Dedifferentiated amniotic fluid mesenchymal stem cell (primary cell): ENCODE results near the gene ASXL3.

ENCODE experiments used
- DNase-seq: peaks from one replicate; pipeline ENCODE4 v3.0.0-alpha.2; 2016; ENCODE audit errors: extremely low spot score

ASXL3 gene

DNA sequence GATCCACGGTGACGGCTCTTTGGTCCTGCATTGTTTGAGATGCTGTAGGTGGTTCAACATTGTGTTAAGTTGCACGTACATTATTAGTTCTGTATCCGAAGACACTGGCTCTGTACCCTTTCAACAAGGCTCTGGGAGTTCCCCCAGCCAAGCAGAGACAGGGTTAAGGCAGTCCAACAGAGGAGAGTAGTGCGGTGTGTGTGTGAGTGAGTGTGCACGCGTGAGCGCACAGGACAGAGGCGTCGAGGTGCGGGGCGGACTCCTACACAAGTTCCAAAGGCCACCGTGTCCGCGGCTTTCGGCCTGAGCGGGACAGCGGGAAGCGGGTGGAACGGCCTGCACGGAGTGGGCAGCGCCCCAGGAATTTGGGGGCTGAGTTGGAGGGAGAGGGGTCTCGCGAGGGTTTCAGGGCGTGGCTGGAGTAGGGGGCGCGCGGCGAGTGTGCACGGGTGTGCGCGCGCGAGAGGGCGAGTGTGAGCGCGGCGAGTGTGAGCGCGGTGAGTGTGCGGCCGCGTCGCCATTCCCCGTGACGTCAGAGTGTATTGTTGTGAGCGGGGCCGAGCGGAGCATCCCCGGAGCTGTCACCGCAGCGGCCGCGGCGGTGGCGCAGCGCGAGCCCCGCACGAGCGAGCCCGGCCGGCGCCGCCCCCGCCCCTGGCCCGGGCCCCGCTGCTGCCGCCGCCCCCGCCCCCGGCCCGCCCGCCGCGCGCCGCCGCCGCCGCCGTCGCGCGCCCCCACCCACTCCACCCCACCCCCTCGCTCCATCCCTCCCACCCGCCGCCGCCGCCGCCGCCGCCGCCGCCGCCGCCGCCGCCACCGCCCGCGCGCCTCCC, at the start of gene ASXL3:
ASXL3 (plus strand) TSS at position 535 of the 833 bp plus-strand sequence. CDS start 413 bp downstream, outside the sequence.
- no peak for DNase-seq

DNA sequence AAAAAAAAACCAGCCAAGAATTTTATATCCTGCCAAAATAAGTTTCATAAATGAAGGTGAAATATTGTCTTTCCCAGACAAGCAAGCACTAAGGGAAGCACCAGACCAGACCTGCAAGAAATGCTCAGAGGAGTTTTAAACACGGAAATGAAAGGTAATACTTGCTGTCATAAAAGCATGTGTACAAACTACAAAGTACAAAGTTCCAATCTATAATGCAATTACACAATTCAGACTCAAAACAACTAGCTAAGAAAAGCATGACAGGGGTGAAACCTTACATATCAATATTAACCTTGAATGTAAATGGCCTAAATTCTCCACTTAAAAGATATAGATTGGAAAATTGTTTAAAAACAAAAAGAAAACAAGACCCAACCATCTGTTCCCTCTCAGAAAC, 45.0 kb upstream of the ASXL3 start:
- no peak for DNase-seq

DNA sequence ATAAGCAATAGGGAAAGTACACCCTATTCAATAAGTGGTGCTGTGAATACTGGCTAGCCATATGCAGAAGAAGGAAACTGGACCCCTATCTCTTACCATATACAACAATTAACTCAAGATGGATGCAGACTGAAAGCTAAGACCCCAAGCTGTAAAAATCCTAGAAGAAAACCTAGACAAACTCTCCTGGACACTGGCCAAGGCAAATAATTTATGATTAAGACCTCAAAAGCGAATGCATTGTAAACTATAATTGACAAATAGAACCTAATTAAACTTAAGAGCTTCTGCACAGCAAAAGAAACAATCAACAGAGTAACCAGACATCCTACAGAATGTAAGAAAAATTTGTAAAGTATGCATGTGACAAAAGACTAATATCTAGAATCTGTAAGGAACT, 41.1 kb upstream of the ASXL3 start:
- DNase-seq: no peak

DNA sequence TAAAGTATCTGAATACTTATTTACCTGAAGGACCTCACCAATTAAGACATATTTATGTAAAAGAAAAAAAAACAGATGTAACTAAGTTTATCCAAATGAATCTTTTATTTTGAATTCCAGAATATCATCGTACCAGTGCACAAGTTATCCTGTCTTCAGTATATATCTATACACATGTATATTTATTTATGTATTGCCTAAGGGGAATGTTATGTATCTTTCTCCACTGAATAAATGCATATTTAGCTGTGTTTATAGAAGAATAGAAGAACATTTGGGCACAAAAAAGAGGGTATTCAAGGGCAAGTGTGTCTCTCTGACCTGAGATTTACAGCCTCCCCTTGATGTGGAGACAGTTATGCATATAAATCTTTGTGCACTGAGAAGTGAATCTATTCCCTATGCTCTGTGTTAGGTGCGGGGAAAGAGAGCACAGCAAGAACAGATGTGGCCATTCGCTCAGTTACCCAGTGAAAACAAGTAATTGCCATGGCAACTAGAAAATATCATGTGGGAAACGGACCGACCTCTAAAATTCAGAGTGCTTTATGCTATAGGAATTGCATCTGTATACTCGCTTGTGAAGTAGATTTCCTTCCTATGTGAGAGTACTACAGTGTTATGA, 39.5 kb upstream of the ASXL3 start:
- no peak for DNase-seq

DNA sequence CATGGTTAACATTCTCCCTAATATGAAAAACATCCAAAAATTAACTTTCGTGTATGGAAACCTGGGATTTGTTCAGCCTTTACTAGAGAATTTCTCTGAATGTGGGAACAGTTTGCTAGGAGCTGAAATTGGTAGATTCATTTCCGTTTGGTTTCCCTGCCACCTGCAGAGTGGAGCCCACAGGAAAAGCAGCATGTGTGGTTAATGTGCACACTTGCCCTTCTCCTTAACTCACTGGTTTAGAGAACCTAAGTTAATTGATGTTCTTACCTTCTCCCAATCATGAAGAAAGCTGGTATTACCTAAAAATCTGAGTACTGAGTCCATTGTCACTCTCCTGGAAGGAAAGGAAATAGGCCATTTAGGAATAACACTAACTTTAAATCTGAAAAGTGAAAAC, 37.6 kb upstream of the ASXL3 start:
- DNase-seq: no peak

DNA sequence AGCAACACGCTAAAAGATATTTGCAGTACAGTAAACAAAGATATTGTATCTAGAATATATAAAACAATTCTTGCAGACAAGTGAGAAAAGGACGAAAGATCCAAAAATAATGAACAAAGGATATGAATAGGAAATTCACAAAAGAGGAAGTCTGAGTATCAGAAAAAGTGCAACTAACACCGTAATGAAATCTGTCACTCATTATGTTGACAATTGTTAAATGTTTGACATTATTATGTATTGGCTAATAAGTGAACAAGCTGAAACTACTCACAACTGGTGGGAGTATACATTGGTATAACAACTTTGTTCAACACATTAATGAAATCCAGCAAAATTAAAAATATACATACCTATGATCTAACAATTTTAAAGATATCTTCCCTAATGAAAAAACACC, 36.7 kb upstream of the ASXL3 start:
- no peak for DNase-seq

DNA sequence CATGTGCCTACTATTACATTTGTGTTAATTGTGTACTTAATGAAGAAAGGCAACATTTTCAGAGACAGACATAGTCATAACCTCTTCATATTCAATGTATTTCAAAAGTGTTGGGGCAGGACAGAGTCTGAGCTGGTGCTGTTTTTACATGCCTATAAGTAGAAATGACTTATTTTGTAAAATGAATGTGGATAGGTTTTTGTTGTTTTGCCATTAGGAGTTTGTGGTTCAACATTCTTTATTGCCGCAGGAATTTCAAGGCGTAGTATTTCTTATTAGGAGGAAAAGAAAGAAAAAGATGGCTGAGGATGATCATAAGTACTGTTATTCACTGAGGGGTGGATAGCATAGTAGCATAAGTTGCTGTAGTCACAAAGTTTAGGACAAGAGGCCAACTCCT, 21.2 kb upstream of the ASXL3 start:
- DNase-seq: no peak

DNA sequence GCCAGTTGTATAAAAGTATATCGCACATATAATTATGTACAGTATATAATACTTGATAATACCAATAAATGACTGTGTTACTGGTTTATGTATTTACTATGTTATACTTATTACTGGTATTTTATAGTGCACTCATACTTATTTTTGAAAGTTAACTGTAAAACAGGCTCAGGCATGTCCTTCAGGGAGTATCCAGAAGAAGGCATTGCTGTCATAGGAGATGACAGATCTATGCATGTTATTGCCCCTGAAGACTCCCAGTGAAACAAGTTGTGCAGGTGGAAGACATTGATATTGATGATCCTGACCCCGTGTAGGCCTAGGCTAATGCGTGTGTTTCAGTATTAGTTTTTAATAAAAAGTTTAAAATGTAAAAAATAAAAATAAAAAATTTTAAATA, 20.3 kb upstream of the ASXL3 start:
- DNase-seq: no peak

DNA sequence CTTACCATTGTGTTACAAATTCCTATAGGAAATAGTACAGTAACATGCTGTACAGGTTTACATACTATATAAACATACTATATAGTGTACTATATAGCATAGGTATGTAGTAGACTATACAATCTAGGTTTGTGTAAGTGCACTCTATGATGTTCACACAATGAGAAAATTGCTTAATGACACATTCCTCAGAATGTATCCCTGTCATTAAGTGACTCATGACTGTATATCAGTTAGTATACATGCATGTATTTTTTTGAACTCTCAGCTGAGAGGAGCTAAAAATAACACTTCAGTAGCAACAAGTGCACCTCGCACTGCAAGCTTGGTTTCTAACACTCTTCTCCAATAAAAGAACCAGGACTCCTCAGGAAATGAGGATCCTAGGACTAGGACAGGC, 19.5 kb upstream of the ASXL3 start:
- no peak for DNase-seq

DNA sequence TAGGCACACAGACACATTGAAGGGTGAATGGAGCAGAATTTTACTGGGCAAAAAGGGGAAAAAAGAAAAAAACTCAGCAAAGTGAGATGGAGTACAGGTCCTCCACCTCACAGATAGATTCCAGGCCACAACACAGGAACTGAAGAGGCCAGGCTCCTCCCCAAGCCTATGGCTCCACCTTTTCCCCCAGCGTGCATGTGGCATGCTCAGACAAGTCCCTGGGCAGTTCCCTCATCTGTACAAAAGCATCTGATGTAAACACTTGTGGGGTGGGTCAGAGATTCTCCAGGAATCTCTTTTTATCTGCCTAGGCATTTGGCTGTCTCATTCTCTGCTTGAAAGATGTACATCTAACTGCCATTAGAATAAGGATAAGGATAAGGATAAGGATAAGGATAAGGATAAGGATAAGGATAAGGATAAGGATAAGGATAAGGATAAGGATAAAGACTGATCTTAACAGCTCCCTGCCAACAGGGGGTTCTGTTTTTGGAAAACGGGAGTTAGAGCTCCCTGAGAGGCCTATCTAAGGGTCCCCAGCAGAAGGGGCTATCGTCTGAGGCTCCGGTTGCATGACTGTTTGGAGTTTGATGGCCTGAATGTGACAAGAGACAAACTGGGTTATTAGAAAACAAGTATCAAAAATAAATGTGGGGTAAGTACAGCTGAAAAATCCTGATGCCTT, 17.2 kb upstream of the ASXL3 start:
- no peak for DNase-seq

DNA sequence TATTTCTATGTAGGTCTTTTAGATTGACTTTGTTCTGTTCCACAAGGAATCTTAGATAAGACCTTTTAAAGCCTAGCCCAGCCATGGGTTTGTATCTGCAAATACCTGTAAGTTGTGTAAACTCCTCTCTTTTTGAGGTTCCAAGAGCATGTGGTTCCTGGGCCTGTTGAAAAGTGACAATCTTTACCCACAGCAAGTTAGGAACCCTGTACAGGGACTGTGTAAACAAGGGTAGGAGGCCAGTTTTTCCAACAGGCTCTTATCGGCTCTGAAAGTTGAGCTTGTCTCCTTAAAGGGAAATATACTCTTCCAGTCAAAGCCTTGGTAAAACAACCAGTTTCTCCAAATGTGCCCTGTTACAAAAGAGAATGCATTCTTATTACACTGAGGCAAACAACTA, 15.3 kb upstream of the ASXL3 start:
- no peak for DNase-seq

DNA sequence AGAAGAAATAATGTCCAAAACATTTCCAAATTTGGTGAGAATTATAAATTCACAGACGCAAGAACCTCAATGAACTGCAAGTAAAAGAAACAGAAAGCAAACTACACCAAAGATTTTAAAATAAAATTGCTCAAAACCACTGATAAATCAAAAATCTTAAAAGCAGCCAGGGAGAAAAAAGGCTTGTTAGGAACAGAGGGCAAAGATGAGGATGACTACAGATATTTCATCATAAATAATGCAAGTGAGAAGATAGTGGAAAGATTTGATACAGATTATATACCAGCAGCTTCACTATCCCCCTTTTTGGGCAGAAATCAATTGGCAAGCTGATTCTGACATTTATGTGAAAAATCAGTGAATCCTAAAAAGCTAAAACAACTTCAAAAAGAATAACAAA, 10.3 kb upstream of the ASXL3 start:
- DNase-seq: no peak

DNA sequence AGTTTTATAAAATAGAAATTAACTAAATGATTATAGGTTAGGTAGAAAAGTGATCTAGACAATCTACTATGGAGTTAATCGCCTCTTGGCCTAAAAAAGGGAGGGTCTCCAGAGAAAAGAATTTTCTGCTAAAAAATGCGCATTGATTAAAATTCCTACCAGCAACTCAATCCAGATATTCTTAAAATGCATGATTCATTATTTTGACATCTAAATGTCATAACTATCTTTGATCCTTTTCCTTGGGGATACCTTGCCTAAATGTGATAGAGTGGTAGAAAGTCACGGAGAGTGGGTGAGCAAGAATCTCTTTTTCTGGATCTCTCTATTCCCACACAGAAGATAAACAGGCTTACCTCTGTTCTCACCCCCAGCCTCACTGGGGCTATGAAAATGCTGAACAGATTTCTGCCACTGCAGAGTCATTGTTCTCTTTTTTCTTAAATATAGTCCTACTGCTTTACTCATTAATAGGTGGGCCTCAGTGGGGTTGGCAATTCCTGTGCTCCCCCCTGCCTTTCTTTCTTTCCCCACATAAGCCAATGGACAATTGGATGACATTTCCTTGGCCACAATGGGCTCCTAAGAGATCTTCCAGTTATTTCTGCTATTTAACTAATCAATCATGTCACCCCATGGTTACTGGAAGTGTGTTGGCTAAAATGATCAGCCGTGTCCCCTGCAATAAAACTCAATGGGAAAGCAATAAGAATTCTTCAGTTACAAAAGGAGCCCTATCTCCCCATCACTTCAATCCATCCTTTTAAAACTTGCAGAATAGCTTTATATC, 5.8 kb upstream of the ASXL3 start:
- no peak for DNase-seq

DNA sequence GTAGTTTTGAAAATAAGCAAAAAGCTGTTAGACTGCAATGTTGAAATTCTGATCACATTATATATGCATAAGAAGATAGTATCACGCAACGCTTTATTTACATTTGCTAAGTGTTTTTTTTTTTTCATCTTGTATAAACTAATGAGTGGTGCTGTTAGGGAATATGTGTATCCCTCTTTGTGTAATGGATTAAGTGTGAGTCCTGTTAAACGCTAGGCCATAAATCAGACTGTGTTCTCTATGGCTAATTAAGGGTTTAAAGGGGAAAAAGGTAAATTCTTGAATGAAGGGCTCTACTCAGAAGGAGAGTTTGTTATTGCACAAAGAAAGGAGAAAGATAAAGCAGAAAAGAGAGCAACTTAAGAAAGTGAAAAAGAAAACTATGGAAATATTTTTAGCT, 4.8 kb upstream of the ASXL3 start:
- no peak for DNase-seq

DNA sequence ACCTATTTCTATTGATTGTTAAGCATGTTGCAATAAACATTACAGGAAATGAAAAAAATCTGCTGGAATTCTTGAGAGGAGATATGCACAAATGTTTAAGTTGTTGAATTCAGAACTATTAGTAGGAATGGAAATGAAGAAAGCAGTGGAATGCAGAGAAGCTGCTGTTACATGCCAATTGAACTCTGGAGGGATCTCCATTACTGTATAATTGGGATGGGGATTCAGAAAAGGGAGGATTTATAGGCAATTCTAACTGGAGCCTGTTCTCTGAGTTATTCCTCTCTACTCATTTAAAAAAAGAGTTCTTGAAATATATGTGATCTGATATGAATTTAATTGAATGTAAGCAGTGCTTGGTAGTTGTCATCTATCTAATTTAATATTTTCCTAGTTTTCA, 2.6 kb upstream of the ASXL3 start:
- no peak for DNase-seq

DNA sequence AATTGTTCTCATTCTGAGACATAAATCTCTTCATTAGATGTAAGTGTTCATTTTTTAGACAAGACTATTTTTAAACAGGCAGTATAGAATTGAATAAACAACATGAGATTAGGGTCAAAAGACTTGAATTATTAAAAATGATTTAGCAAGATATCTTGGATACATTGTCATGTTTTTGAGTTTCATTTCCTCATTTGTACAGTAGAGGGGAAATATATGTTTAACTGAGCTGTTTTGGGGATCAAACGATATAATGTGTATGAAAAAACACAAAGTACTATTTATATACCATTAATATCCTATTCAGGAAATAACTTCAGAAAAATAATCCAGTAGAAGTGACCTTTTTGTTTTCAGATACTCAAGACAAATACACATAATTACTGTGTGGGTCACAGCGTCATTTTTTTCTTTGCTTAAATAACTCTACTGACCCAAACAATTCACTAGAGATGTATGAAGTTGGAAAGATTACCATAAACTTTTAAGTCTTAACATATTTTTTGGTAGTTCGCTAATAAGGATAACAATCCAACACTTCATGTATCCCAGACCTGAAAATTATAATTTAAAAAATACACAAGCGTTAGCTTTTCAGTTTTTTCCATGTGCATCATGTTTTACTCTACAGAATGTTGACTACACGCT, 896 bp upstream of the ASXL3 start:
- no peak for DNase-seq

DNA sequence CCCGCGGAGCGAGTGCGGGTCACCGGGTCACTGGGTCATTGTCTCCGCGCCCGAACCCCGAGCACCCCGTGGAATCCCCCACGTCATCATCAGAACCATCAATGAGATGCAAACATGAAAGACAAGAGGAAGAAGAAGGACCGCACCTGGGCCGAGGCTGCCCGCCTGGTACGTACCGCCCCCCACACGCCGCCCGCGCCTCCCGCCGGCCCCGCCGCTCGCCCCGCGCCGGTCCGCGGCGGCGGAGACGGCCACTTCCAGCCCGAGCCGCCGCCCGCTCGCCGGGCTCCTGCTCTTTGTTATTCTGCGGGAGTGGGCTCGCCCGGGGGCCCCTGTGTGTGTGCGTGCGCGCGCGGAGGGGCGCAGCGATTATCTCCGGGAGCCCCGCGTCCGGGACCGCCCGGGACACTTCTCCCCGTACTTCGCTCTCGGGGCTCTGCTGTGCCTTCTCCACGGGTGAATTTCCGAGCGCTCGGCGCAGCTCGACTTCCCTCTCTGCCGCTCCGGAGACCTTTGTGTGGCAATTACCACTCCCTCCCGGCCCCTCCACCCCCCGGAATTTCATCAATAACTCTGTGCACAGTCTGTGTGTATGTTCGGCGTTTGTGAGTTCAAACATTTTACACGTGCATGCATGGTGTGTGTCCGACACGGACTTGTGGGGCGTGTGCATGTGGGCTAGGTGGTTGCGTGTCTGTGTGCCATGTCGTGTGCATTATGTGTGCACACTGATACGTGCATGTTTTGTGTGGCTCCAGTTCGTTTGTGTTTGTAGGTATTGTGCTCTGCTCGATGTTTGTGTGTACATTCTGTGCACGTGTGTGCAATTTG, 714 bp downstream of the ASXL3 start:
- DNase-seq: no peak

DNA sequence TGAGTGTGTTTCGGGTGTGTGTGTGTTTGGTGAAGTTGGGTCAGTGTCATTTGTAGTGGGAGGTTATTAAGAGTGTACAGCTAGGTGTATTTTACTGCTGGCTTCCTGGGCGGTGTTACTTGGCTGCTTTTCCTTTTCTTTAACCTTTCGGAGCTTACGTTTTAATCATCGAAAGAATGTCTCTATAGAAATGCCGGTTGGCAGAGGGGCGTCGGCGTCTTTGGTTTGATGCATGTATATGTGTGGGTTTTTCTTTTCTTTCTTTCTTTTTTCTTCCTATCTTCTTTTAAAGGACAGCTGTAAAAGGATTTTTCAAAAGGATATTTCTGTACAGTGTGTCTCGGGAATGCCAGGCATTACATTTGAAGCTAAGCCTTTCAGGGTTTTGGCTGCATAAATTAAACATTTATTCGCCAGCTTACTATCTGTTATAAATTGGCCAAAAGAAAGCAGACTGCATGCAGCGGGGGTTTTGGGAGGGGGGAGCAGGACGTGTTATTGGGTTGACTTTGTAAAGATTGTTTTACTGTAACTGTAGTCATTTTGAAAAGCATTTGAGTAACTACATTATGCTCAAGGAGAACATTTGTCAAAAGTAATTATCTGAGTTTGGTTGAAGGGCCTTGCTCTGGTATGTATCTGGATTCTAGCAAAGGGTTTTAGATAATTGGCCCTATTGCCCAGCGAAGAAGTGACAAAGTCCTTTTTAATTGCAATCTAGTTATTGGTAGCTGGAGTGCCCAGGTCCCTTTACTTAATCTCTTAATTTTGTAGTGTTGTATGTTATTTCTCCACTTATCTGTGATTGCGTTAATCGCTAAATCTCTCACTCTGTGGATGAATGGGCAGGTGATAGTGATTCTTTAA, 1.6 kb downstream of the ASXL3 start:
- no peak for DNase-seq

DNA sequence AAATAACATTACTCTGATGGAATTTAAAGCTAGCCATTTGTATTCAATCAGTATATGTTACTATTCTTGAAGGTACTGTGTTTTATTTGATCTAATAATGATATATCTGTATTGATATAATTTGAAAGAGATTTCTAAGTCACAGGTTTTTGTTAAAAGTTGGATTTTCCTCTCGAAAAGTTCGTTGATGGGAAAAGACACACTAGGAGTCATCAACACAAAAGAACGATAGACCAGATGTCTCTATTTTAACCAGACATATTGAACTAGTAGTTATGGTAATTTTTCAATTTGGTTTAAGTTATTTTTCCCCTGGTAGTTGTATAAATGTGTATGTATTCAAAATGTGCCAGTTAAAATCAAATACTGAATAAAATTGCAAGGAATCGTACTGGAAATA, 2.5 kb downstream of the ASXL3 start:
- no peak for DNase-seq

DNA sequence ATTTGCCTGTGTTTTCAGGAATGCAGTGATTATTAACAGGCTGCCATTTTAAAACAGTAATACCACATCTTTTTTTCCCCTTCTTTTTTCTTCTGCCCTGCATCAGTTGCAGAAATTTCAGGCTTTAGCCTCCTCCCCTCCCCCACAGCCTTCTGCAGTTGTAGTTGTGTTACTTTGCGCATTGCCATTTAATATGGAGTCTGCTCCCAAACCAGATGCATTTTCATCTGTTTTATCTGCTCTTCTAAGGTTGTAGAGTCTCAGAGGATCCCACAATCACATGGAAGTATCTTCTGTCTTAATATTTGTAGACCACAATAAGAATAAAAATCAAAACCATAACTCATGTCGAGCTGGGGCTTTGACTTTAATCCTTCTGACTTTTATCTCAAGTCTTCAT, 3.8 kb downstream of the ASXL3 start:
- DNase-seq: no peak
